ENCODE data around the gene ACTL6B. TPM values are rescaled to one million over a fixed set of nuclear protein-coding genes. Genes with fewer than 3 reads are reported as not detected.
A peak's percentile ranks its signal among the peaks of the same experiment; 100 is the strongest.

Gene ACTL6B
- total RNA-seq, 4 donors from 2014 or later: not detected

DNA sequence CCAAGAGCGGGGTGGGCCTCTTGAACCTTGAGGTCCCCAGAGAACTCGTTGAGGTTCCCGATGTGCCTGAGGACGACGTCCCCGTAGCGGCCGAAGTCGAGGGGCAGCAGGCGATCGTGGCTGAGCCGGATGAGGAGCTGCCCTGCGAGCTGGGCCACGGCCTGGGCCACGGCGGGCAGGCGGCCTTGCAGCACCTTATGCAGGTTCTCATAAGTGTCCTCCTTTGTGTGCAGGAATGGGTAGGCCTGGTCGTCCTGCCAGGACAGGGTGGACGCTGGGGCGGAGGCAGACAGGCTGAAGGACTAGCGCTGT lies 29.1 kb downstream of the ACTL6B start:
- TF ChIP-seq, protein P1, sequence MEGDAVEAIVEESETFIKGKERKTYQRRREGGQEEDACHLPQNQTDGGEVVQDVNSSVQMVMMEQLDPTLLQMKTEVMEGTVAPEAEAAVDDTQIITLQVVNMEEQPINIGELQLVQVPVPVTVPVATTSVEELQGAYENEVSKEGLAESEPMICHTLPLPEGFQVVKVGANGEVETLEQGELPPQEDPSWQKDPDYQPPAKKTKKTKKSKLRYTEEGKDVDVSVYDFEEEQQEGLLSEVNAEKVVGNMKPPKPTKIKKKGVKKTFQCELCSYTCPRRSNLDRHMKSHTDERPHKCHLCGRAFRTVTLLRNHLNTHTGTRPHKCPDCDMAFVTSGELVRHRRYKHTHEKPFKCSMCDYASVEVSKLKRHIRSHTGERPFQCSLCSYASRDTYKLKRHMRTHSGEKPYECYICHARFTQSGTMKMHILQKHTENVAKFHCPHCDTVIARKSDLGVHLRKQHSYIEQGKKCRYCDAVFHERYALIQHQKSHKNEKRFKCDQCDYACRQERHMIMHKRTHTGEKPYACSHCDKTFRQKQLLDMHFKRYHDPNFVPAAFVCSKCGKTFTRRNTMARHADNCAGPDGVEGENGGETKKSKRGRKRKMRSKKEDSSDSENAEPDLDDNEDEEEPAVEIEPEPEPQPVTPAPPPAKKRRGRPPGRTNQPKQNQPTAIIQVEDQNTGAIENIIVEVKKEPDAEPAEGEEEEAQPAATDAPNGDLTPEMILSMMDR (IDR thresholded peaks at IDR 0.05): no peak
- no peak for ATAC-seq (ENCODE audit: low FRiP score)
- DNase-seq (ENCODE audit: low spot score): no peak

DNA sequence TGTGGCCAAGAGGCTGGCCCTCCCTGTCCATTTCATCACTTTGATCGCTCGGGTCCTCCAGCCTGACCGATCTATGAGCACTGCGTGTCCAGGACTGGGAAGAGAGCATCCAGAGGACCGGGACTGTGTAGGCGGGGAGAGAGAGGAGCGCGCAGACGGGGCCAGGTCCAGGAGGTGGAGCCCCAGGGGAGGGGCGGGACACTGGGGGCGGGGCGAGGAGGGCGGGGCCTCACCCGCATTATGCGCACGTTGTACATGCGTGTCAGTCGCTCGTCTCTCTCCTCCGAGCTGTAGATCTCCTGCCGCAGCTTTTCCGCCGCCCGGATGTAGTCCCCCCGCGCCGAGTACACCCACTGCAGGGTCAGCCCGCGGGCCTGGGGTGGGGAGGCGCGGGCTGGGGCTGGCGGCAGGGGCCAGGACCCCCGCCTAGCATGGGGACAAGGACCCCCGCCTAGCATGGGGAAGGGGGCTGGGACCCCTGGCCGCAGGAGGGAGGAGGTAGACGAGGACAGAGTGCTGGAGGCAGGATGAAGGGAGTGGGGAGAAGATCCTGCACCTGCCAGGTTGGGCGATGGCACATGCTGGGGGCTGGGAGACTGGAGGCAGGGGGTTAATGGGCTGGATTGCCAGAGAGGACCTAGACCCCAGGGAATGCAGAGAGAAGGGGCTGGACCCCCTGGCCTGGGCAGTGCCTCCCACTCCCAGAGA lies 29.6 kb downstream of the ACTL6B start:
- DNase-seq (ENCODE audit: low spot score) (peak; percentile 52), ATAC-seq (ENCODE audit: low FRiP score) (peak; percentile 97)
- TF ChIP-seq, protein P1 (IDR thresholded peaks at IDR 0.05): no peak

DNA sequence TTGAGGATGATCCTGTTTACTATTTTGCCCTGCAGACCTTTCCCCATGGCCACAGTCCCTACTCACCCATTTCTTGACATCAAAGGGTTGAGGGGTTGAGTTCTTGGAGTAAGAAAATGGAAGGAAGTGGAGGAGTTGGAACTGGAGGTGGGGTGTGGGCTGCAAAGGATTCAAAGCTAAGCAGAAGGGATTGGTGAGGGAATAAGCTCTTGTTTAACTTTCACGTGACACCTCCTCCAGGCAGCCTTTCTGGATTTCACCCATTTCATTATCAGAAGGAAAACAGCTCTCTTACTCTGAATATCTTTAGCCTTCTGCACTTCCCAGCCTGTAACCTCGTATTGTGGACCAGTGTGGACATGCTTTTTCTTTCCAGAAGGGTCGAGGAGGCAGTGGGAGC lies 30.2 kb downstream of the ACTL6B start:
- TF ChIP-seq, protein P1 (IDR thresholded peaks at IDR 0.05): no peak
- ATAC-seq (ENCODE audit: low FRiP score) (no peak), DNase-seq (ENCODE audit: low spot score) (no peak)

DNA sequence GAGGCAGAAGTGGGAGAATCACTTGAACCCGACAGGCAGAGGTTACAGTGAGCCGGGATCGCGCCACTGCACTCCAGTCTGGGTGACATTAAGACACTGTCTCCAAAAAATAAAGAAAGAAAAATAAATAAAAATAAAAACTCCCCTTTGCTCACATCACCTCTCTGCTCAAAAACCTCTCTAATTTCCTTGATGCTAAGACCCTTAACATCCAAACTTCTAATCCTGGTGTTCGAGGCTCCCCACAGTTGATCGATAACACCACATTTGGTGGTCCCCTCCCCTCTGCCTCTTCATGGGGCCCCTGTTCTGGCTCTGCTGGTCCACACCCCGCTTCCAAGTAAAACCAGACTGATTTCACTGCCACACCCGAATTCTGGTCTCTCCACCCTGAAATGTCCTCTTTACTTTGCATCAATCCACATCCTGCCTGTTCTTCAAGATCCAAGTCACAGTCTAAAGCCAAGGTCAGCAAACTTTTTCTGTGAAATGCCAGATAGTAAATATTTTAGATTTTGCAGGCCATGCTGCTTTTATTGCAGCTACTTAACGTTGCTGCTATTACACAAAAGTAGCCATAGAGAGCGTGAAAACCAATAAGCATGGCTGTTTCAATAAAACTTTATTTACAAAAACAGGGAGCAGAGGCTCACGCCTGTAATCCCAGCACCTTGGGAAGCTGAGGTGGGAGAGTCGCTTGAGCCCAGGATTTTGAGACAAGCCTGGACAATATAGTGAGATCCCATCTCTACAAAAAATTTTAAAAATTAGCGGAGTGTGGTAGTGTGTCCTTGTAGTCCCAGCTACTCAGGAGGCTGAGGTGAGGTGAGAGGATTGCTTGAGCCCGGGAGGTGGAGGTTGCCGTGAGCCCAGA lies 32.1 kb downstream of the ACTL6B start:
- TF ChIP-seq, protein P1 (IDR thresholded peaks at IDR 0.05): no peak
- ATAC-seq (ENCODE audit: low FRiP score): no peak

DNA sequence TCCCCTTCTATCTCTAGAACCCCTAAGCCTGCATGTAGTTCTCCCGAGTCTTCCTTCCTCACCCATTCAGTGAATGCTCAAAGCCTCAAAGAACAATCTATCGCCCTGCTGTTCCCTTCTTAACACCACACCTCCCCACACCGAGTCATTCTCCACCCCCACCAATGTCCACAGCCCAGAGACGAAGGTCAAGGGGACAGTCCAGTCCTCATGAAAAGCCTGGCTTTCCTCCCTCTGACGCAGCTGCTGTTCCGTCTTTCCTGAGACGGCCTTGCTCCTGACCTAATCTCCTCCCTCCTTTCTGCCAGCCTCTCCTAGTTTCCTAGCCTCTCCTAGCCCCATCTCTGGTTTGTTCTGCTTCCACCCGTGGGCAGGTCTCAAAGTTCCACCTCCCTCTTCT lies 34.7 kb downstream of the ACTL6B start:
- no peak for DNase-seq (ENCODE audit: low spot score)
- ATAC-seq (ENCODE audit: low FRiP score): no peak
- TF ChIP-seq, protein P1 (IDR thresholded peaks at IDR 0.05): no peak

More for the DNA sequence above, 32.1 kb downstream of the ACTL6B start:
- DNase-seq (ENCODE audit: low spot score): no peak

DNA sequence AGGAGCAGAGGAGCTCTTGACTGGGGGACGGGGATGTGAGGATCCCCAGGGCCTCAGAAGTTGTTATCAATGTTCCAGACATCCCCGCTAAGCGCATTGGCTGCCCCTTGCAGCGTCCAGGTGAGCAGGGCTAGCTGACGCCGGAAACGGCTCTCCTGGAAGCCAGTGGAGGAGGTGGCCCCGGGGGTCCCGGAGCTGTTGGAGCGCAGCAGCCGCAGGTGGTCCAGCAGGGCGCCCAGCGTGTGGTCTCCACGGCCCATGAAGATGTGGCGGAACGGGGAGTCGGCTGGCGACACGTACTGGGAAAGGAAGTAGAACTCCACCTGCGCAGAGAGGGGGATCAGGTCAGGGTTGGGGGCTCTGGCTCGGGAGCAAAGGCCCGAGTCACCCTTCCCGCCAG lies 35.4 kb downstream of the ACTL6B start:
- ATAC-seq (ENCODE audit: low FRiP score) (no peak), DNase-seq (ENCODE audit: low spot score) (no peak)
- TF ChIP-seq, protein P1 (IDR thresholded peaks at IDR 0.05): no peak

Measured in omental fat pad (tissue), 4 donors.